Hematopoietic multipotent progenitor cell treated with erythropoietin and hydrocortisone succinate and interleukin-3 and kit ligand, for 8 days (in vitro differentiated cells): ENCODE data around the gene SPATA12.

Experiments used
- DNase-seq: peaks from one replicate; pipeline ENCODE4 v3.0.0-alpha.2; 2015

Gene SPATA12

DNA sequence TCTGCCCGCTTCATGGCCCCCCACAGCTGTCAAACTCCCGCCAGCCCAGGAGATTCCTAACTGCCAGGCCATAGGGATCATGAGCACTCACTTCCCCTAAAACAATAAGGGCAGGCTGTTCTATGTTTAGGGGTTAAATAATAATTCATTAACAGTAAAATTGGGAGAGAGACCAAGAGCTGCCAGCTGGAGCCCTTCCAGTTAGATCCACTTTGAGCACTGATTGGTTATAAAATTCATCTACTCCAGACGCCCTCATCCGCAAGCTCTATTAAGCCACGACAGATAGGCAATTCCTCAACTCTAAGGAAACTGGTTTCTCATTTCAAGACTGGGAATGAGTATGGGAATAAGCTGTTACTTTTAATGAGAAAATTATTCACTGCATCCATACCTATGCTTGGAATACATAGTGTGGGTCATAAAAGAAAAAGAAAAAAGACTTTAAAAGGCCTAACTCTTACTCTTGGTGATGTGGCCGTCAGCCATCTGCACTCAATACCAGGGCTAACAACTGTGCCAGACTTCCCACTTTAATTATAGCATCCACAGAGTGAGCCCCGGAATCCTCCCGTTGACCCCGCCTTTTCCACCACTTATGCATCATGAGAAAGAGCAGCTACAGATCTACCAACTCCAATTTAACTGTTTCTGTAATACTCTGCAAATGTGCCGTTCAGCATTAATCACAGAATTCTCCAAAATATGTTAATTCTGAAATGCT is 60.1 kb downstream of the SPATA12 start:
- no peak for DNase-seq
